Uterus (tissue), 2 donors: ENCODE data around the gene GPC2.
"Not testable (repeated sequence)": the region's sequence is repeated elsewhere in the genome, so short reads cannot be mapped to it uniquely, and the experiment has no call there.

Experiments
- CTCF ChIP-seq, 4 experiments: fragments of 200-600 bp in 2 of 4; fragments of 450-650 bp in 2 of 4; sonication (generic) in 2 of 4; IDR thresholded peaks; one replicate each; pipeline ENCODE4 v1.5.1; 2016 to 2019; ENCODE audit warnings: antibody characterized with exemption in 4 of 4, mild to moderate bottlenecking in 2 of 4, moderate library complexity in 1 of 4
- POLR2A ChIP-seq, 2 donors: fragments of 450-650 bp; IDR thresholded peaks; one replicate each; pipeline ENCODE4 v1.6.1; 2016; ENCODE audit warnings: antibody characterized with exemption in 2 of 2, mild to moderate bottlenecking in 1 of 2, moderate library complexity in 1 of 2

GRCh38 chr7:100183090-100183489, 5.9 kb upstream of the GPC2 start:
- not testable (repeated sequence) for TF ChIP-seq CTCF, POLR2A (IDR thresholded peaks at IDR 0.05)
